Measurements from ENCODE around the gene DAG1.
A peak's percentile ranks its signal among the peaks of the same experiment; 100 is the strongest.

Gene DAG1

GRCh38 chr3:49518016-49518415 is 47.9 kb downstream of the DAG1 start:
- DNase-seq (ENCODE audit: low read depth in 2 of 2): no peak

GRCh38 chr3:49518441-49518840 is 48.4 kb downstream of the DAG1 start:
- no peak for DNase-seq (ENCODE audit: low read depth in 2 of 2)

- no peak for DNase-seq (ENCODE audit: low read depth in 2 of 2)
Measured at GRCh38 chr3:49519296-49519695, 49.2 kb downstream of the DAG1 start.

GRCh38 chr3:49519916-49520385 is 49.9 kb downstream of the DAG1 start:
- no peak for DNase-seq (ENCODE audit: low read depth in 2 of 2)

GRCh38 chr3:49523756-49524747 is 54.0 kb downstream of the DAG1 start:
- no peak for DNase-seq (ENCODE audit: low read depth in 2 of 2)

GRCh38 chr3:49529567-49529966 is 59.5 kb downstream of the DAG1 start:
- DNase-seq (ENCODE audit: low read depth in 2 of 2): no peak

GRCh38 chr3:49530231-49530630 is 60.2 kb downstream of the DAG1 start:
- no peak for DNase-seq (ENCODE audit: low read depth in 2 of 2)

- no peak for DNase-seq (ENCODE audit: low read depth in 2 of 2)
Measured at GRCh38 chr3:49530701-49531100, 60.6 kb downstream of the DAG1 start.

- DNase-seq (ENCODE audit: low read depth in 2 of 2): no peak
Measured at GRCh38 chr3:49531218-49531617, 61.2 kb downstream of the DAG1 start.

- no peak for DNase-seq (ENCODE audit: low read depth in 2 of 2)
Measured at GRCh38 chr3:49531715-49532114, 61.6 kb downstream of the DAG1 start.

- DNase-seq (ENCODE audit: low read depth in 2 of 2): no peak
Measured at GRCh38 chr3:49533031-49533430, 63.0 kb downstream of the DAG1 start.

GRCh38 chr3:49533786-49534519 is 63.9 kb downstream of the DAG1 start:
- DNase-seq (ENCODE audit: low read depth in 2 of 2): no peak

GRCh38 chr3:49534581-49535441 is 64.7 kb downstream of the DAG1 start:
- DNase-seq (ENCODE audit: low read depth in 2 of 2): no peak

- no peak for DNase-seq (ENCODE audit: low read depth in 2 of 2)
Measured at GRCh38 chr3:49535971-49536874, 66.2 kb downstream of the DAG1 start.

- no peak for DNase-seq (ENCODE audit: low read depth in 2 of 2)
Measured at GRCh38 chr3:49536875-49537533, 66.9 kb downstream of the DAG1 start.

GRCh38 chr3:49539659-49540560 is 69.8 kb downstream of the DAG1 start:
- peak; percentile 77 to 91 for DNase-seq (ENCODE audit: low read depth in 2 of 2)

GRCh38 chr3:49552087-49552486 is 82.0 kb downstream of the DAG1 start:
- no peak for DNase-seq (ENCODE audit: low read depth in 2 of 2)

GRCh38 chr3:49553324-49553691 is 83.2 kb downstream of the DAG1 start:
- no peak for DNase-seq (ENCODE audit: low read depth in 2 of 2)

Data from stimulated activated CD4-positive, alpha-beta T cell treated with anti-CD3 and anti-CD28 coated beads, Interleukin-15, amount 100 ng/mL, for 48 hours (primary cell).